ENCODE measurements around the gene CDC42SE2. TPM values are rescaled to one million over a fixed set of nuclear protein-coding genes. Genes with fewer than 3 reads are reported as not detected.

The CDC42SE2 gene
- total RNA-seq, 2 experiments from 2014 or later, result 163 to 166 TPM

GRCh38 chr5:131357739-131358561 lies 94.1 kb downstream of the CDC42SE2 start:
- peak overlapping the region; percentile 5 for H3K4me3 Mint-ChIP-seq
- H3K36me3 Mint-ChIP-seq (ENCODE audit: low read depth), result peaks cover 38% of the 10 kb centered on the region
- H3K27me3 Mint-ChIP-seq, result no peaks in the 10 kb centered on the region
- ChIA-PET CTCF (interaction anchor here (0.7 to 1.9 kb wide), 2 partner anchors 21 to 24 kb away, joined by 3 to 6 read pairs; no protein-coding TSS in a partner anchor), POLR2A (interaction anchor here (0.5 to 2.1 kb wide), 7 partner anchors 8 to 194 kb away, joined by 3 to 6 read pairs (median 4); partner anchors contain the start of gene CDC42SE2)
- peaks cover 63% of the 10 kb centered on the region for H3K4me1 Mint-ChIP-seq
- H3K9me3 Mint-ChIP-seq, result no peaks in the 10 kb centered on the region
- peak; percentile 44 for DNase-seq
- peak overlapping the region; percentile 76 for H3K27ac Mint-ChIP-seq

- POLR2A ChIA-PET, result interaction anchor here (1.1 to 2.1 kb wide), 6 partner anchors 11 to 98 kb away, joined by 3 to 5 read pairs (median 4); partner anchors contain the start of gene CDC42SE2
- Mint-ChIP-seq H3K27ac (peak overlapping the region; percentile 40), H3K4me1 (peaks cover 75% of the 10 kb centered on the region), H3K27me3 (no peaks in the 10 kb centered on the region), H3K9me3 (no peaks in the 10 kb centered on the region), H3K36me3 (ENCODE audit: low read depth) (peaks cover 61% of the 10 kb centered on the region), H3K4me3 (no peak overlapping the region)
- no peak for DNase-seq
- CTCF ChIA-PET, result interaction anchor here (0.9 kb wide), 1 partner anchor 11 kb away, joined by 4 read pairs; no protein-coding TSS in a partner anchor
These were observed 97.9 kb downstream of the CDC42SE2 start for GRCh38 chr5:131361677-131362315.

GRCh38 chr5:131363811-131364506 lies 100.1 kb downstream of the CDC42SE2 start:
- Mint-ChIP-seq H3K27me3 (no peaks in the 10 kb centered on the region), H3K4me3 (no peak overlapping the region), H3K27ac (peak overlapping the region; percentile 74), H3K9me3 (no peaks in the 10 kb centered on the region), H3K4me1 (peaks cover 68% of the 10 kb centered on the region), H3K36me3 (ENCODE audit: low read depth) (peaks cover 70% of the 10 kb centered on the region)
- ChIA-PET CTCF (interaction anchor here (1.1 to 3.1 kb wide), 2 partner anchors 18 kb away, joined by 5 to 10 read pairs; no protein-coding TSS in a partner anchor), POLR2A (interaction anchor here (0.7 to 2.6 kb wide), 6 partner anchors 8 to 99 kb away, joined by 3 to 15 read pairs (median 8); partner anchors contain the start of gene CDC42SE2)
- no peak for DNase-seq

DNA sequence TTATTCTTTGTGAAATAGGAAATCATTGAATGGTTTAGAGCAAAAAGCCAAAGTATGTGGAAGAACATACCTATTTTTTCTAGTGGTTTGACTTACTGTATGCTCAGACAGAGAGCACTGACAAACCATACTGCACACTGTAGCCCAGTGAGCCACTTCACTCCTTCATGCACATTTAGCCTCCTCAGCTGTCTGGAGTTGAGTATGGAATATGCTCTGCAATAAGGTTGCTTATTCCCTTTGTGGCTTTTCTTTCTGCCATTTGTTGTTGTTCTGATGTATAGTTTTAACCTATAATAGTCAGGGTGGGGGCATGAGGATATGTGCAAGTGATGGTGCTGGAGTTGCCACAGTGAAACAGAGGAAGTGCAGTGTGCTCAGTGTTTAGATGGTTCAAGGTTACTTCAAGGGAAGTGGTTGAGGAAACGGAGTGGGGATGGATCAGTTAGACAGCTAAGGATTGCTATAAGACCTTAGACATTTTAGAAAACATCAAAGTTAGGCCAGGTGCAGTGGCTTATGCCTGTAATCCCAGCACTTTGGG lies 100.7 kb downstream of the CDC42SE2 start:
- H3K9me3 Mint-ChIP-seq, result no peaks in the 10 kb centered on the region
- no peaks in the 10 kb centered on the region for H3K27me3 Mint-ChIP-seq
- H3K27ac Mint-ChIP-seq, result peak overlapping the region; percentile 74
- peak overlapping the region; percentile 1 for H3K4me3 Mint-ChIP-seq
- peaks cover 70% of the 10 kb centered on the region for H3K4me1 Mint-ChIP-seq
- peak; percentile 41 for DNase-seq
- ChIA-PET POLR2A (interaction anchor here (0.9 to 2.7 kb wide), 8 partner anchors 8 to 110 kb away, joined by 3 to 15 read pairs (median 6); partner anchors contain the start of gene CDC42SE2), CTCF (interaction anchor here (3.1 kb wide), 1 partner anchor 17 kb away, joined by 10 read pairs; no protein-coding TSS in a partner anchor)
- peaks cover 65% of the 10 kb centered on the region for H3K36me3 Mint-ChIP-seq (ENCODE audit: low read depth)

DNA sequence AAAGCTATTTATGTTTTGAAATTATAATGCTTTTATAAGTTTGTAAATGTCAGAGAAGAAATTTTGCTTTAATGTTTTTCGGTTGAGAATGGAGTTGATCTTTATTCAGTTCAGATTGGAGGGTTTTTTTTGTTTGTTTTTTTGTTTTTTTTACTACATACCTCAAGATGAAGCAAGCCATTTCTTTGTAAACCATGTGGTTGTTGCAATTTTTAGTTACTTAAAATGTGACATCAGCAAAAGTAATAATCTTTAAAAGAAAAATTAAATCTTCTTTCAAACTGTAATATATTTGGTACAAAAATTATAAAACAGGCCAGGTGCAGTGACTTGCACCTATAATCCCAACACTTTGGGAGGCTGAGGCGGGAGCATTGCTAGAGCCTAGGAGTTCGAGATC lies 102.6 kb downstream of the CDC42SE2 start:
- peaks cover 59% of the 10 kb centered on the region for H3K36me3 Mint-ChIP-seq (ENCODE audit: low read depth)
- no peak overlapping the region for H3K4me3 Mint-ChIP-seq
- H3K27me3 Mint-ChIP-seq, result no peaks in the 10 kb centered on the region
- H3K27ac Mint-ChIP-seq, result peak overlapping the region; percentile 55
- H3K4me1 Mint-ChIP-seq, result peaks cover 76% of the 10 kb centered on the region
- ChIA-PET CTCF (interaction anchor here (0.6 to 3.1 kb wide), 3 partner anchors 9 to 71 kb away, joined by 3 to 10 read pairs (median 3); no protein-coding TSS in a partner anchor), POLR2A (interaction anchor here (0.7 to 2.7 kb wide), 9 partner anchors 9 to 114 kb away, joined by 3 to 15 read pairs (median 5); partner anchors contain the start of gene CDC42SE2)
- DNase-seq, result no peak
- H3K9me3 Mint-ChIP-seq, result no peaks in the 10 kb centered on the region

DNA sequence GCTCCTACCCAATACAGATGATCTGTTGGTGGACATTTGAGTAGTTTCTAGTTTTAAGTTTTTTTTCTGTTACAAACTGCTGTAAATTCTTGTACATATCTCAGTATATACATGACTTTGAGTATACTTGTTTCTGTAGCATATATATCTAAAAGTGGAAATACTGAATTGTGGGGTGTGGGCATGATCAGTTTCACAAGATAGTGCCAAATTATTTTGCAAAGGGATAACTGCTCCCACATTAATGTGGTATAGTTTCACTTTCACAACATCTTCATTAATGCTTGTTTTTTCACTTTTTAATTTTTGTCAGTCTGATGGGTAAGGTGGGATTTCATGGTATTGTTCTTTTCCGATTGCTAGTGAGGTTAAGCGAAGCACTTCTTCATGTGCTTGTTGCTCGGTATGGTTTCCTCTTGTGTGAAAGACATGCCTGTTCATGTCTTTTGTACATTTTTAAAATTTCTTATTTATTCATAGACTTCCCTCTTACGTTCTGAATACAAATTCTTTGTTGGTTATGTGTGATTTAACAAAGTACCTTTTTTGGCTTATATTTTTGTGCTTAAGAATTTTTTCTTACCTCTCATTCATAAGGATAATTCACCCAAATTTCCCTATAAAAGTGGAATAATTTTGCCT lies 103.5 kb downstream of the CDC42SE2 start:
- Mint-ChIP-seq H3K9me3 (no peaks in the 10 kb centered on the region), H3K4me3 (no peak overlapping the region), H3K27me3 (no peaks in the 10 kb centered on the region), H3K4me1 (peaks cover 78% of the 10 kb centered on the region), H3K27ac (peak overlapping the region; percentile 24), H3K36me3 (ENCODE audit: low read depth) (peaks cover 59% of the 10 kb centered on the region)
- DNase-seq, result no peak
- POLR2A ChIA-PET, result interaction anchor here (1.0 to 2.7 kb wide), 3 partner anchors 9 to 86 kb away, joined by 3 to 8 read pairs (median 5); no protein-coding TSS in a partner anchor
- CTCF ChIA-PET, result interaction anchor here (3.1 kb wide), 1 partner anchor 15 kb away, joined by 10 read pairs; no protein-coding TSS in a partner anchor

DNA sequence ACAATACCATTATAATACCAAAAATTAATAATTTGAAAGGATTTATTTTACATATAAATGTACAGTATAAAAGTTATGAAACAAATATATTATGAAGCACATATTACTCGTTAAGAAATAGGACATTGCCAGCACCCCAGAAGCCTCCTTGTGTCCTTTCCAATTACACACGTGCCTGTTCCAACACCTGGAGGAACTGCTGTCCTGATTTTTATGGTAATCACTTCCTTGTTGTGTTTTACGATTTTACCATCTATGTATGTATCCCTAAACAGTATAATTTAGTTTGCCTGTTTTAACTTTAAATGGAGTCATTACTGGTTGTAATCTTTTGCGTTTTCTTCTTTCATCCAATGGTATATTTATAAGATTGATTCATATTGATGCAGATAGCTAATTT lies 105.0 kb downstream of the CDC42SE2 start:
- POLR2A ChIA-PET, result interaction anchor here (0.9 to 2.1 kb wide), 6 partner anchors 9 to 203 kb away, joined by 3 to 8 read pairs (median 3); no protein-coding TSS in a partner anchor
- H3K9me3 Mint-ChIP-seq, result no peaks in the 10 kb centered on the region
- no peak overlapping the region for H3K4me3 Mint-ChIP-seq
- peaks cover 61% of the 10 kb centered on the region for H3K36me3 Mint-ChIP-seq (ENCODE audit: low read depth)
- no peak for DNase-seq
- CTCF ChIA-PET, result no interaction called here
- H3K4me1 Mint-ChIP-seq, result peaks cover 86% of the 10 kb centered on the region
- no peak overlapping the region for H3K27ac Mint-ChIP-seq
- no peaks in the 10 kb centered on the region for H3K27me3 Mint-ChIP-seq

- CTCF ChIA-PET, result no interaction called here
- no peak for DNase-seq
- Mint-ChIP-seq H3K27ac (no peak overlapping the region), H3K4me1 (peaks cover 82% of the 10 kb centered on the region), H3K4me3 (no peak overlapping the region), H3K27me3 (no peaks in the 10 kb centered on the region), H3K9me3 (no peaks in the 10 kb centered on the region), H3K36me3 (ENCODE audit: low read depth) (peaks cover 54% of the 10 kb centered on the region)
- POLR2A ChIA-PET, result interaction anchor here (1.0 to 2.1 kb wide), 6 partner anchors 9 to 204 kb away, joined by 3 to 8 read pairs (median 3); no protein-coding TSS in a partner anchor
These were observed 105.7 kb downstream of the CDC42SE2 start for GRCh38 chr5:131369558-131369957.

DNA sequence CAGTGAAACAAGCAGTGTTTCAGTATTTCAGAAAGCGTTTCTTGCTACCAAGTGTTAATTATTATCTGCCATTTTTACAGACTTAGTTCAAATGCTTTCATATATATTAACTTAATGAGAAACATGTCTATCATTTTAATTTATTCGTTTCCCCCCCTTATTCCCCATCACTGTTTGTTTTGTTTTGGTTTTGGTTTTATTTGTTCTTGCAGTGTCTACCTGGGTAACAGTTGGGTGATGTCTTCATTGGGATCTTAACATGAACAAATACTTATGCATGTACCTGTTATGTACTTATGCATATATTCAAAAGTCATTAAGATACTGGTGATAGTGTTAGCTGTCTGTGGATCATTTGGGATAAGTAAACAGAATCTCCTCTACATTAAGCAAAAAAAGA lies 108.0 kb downstream of the CDC42SE2 start:
- H3K4me3 Mint-ChIP-seq, result no peak overlapping the region
- no peaks in the 10 kb centered on the region for H3K9me3 Mint-ChIP-seq
- no peak for DNase-seq
- H3K27ac Mint-ChIP-seq, result peak overlapping the region; percentile 30
- peaks cover 53% of the 10 kb centered on the region for H3K36me3 Mint-ChIP-seq (ENCODE audit: low read depth)
- H3K27me3 Mint-ChIP-seq, result no peaks in the 10 kb centered on the region
- peaks cover 83% of the 10 kb centered on the region for H3K4me1 Mint-ChIP-seq
- POLR2A ChIA-PET, result interaction anchor here (1.0 to 14.7 kb wide), 4 partner anchors 21 to 119 kb away, joined by 3 to 151 read pairs (median 12); partner anchors contain the start of gene CDC42SE2
- CTCF ChIA-PET, result interaction anchor here (2.5 kb wide), 1 partner anchor 10 kb away, joined by 19 read pairs; no protein-coding TSS in a partner anchor

DNA sequence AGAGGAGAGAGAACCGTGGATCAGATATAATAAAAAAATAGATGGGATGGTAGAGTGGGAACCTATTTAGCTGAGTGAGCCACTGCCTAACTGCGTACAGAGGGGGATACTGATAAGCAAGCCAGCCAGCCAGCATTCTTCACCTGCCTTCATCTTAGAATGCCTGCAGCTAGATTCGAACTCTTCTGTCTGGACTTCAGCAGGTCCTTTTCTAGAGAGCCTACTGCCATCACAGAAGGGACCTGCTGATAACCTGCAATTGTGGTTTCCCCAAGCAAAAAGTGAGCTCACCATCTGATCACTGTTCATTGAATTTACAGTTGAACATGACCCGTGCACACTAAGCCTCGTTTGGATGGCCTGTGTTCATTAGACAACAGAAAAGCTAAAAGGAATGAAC lies 109.4 kb downstream of the CDC42SE2 start:
- H3K9me3 Mint-ChIP-seq, result no peaks in the 10 kb centered on the region

DNA sequence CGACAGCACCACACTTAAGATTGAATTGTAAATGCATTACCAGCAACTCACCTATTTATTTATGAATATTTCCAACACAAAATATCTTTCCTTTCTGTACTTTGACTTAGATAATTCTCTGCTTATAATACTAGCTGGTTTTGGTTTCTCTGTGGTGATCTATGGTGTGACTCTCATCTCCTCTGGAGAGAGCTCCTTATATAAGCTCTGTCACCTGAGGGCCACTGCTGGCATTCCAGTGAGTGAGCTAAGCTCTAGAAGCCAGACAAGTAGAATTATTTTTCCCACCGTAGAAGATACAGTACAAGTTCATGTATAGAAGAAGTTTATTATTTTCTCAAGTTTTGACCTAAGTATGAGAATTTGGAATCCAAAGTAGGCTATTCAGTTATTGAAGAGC lies 111.5 kb downstream of the CDC42SE2 start:
- Mint-ChIP-seq H3K4me1 (peaks cover 89% of the 10 kb centered on the region), H3K9me3 (no peaks in the 10 kb centered on the region), H3K36me3 (ENCODE audit: low read depth) (peaks cover 38% of the 10 kb centered on the region), H3K27ac (peak overlapping the region; percentile 52), H3K27me3 (no peaks in the 10 kb centered on the region), H3K4me3 (peak overlapping the region; percentile 9)
- DNase-seq, result no peak
- ChIA-PET CTCF (interaction anchor here (0.7 to 1.6 kb wide), 5 partner anchors 9 to 178 kb away, joined by 3 to 8 read pairs (median 3); partner anchors contain the start of gene CDC42SE2), POLR2A (interaction anchor here (0.7 to 14.7 kb wide), 12 partner anchors 8 to 117 kb away, joined by 3 to 151 read pairs (median 4); partner anchors contain the start of gene CDC42SE2)

More for the DNA sequence above, 109.4 kb downstream of the CDC42SE2 start:
- Mint-ChIP-seq H3K27me3 (no peaks in the 10 kb centered on the region), H3K36me3 (ENCODE audit: low read depth) (peaks cover 47% of the 10 kb centered on the region), H3K4me1 (peaks cover 87% of the 10 kb centered on the region), H3K4me3 (peak overlapping the region; percentile 4), H3K27ac (peak overlapping the region; percentile 66)
- POLR2A ChIA-PET, result interaction anchor here (0.7 to 14.7 kb wide), 14 partner anchors 8 to 115 kb away, joined by 3 to 151 read pairs (median 5); partner anchors contain the start of gene CDC42SE2
- CTCF ChIA-PET, result interaction anchor here (0.9 to 2.5 kb wide), 3 partner anchors 9 to 93 kb away, joined by 4 to 19 read pairs (median 5); no protein-coding TSS in a partner anchor
- no peak for DNase-seq

Data from activated CD4-positive, alpha-beta memory T cell treated with anti-CD3 and anti-CD28 coated beads, Interleukin-2, amount 10 ng/mL, durations not matched to agents 7 days and 5 days (primary cell).